IPS DF 4.7 (cell line): Measurements from ENCODE around the gene NAGLU.
A peak's percentile ranks its signal among the peaks of the same experiment; 100 is the strongest.
"Not testable (repeated sequence)": the region's sequence is repeated elsewhere in the genome, so short reads cannot be mapped to it uniquely, and the experiment has no call there.

ENCODE experiments used
- DNase-seq: peaks from one replicate; pipeline ENCODE4 v3.0.0-alpha.2; 2013; ENCODE audit warnings: low spot score; ENCODE audit errors: extremely low read depth

NAGLU gene

DNA sequence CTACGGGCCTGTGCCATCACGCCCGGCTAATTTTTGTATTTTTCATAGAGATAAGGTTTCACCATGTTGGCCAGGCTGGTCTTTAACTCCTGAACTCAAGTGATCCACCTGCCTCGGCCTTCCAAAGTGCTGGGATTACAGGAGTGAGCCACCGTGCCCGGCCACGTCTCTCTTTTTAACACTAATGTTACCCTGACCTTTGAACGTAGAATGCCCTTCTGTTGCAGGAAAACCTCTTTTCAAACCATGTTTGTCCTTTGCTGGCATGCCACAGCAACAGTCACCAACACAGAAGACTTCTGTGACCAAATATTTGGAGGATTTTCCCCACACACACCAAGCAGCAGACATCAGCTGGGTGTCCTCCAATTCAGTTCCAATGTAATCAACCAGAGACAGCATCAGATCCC, 8.8 kb downstream of the NAGLU start:
- DNase-seq = no peak

DNA sequence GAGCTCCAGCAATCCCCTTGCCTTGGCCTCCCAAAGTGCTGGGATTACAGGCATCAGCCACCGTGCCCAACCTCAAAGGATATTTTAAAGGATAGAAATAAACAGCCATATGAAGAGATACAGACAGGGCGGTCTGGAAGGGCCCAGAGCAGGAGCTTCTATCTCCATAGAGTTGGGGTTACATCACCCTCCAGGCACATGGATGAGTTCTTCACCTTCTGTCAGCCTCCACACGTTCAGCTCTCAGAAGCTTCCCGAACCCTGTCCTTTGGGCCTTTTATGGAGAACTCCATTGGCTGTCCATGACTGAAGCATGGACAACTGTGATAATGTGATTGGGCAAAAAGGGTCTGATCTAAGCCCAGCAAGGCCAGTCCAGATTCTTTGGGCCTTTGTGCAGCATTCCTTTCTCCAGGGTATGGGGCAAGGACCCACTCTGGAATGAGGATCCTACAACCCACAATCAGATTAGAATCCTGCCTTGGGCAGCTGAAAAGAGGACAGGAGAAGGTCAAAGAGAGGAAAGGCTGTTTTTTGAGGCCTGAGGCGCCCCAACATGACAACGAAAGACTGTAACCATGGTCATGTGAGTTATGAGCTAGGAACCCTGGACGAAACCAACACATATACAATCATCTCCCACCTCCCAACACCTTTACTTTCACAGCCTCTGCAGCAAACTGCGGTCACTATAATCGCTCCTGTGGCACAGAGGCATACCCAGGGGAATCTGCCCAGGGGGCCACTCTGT, 9.9 kb downstream of the NAGLU start:
- DNase-seq = not testable (repeated sequence)

DNA sequence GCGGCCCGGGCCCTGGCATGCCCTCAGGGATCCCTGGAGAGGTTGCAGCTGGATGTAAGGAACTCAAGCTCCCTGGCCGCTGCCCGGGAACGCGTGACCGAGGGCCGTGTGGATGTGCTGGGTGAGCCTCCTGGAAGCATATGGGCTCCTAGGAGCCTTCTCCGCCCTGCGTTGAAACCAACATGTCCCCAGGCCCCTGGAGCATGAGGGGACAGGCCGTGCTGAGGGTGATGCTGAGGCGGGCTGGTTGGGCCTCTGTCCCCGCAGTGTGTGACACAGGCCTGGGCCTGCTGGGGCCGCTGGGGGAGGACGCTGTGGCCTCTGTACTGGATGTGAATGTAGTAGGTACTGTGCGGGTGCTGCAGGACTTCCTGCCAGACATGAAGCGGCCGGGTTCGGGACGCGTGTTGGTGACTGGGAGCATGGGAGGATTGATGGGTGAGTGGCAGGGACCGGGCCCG, 11.0 kb downstream of the NAGLU start:
- DNase-seq = no peak

DNA sequence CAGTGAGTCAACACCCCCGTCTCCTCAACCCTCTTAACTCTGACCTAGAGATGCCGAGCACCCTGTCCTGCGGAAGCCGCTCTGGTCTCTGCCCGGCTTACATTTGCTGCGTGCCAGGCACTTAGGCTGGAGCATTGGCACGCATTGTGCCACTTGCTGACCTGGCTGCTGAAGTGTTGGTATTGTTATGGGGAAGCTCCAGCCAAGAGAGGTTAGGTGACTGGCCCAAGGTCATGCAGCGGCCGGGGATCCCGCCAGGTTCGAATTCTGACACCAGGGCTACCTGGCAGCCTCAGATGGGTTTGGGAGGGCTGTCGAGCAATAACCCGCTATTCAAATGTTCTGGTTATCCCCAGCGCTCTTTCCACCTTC, 11.6 kb downstream of the NAGLU start:
- no peak for DNase-seq

DNA sequence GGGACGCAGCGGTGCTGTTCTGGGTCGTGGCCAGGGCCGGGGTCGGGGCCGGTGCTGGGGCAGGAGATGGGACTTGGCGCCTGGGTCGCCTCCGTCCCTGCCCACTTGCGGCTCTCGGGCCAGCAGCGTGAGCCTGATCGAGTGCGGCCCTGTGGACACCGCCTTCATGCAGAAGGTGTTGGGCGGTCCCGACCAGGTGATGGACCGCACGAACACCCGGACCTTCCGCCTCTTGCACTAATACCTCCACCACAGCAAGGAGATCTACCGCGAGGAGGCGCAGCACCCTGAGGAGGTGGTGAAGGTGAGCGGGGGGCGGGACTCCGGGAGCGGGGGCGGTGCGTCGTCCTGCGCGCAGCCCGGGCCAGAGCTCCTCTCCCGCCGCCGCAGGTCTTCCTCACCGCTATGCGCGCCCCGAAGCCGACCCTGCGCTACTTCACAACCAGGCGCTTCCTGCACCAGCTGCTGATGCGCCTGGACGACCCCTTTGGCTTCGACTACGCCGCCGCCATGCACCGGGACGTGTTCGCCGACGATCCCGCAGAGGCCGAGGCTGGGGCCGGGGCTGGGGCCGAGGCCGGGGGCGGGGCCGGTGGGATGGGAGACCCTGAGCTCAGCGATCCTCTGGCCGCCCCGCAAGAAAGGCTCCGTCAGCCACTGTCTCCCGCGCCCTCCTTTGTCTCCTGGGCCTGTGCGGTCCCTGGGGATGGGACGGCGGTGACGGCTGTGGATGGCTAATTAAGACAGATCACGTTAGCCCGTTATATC, 12.2 kb downstream of the NAGLU start:
- DNase-seq = no peak

DNA sequence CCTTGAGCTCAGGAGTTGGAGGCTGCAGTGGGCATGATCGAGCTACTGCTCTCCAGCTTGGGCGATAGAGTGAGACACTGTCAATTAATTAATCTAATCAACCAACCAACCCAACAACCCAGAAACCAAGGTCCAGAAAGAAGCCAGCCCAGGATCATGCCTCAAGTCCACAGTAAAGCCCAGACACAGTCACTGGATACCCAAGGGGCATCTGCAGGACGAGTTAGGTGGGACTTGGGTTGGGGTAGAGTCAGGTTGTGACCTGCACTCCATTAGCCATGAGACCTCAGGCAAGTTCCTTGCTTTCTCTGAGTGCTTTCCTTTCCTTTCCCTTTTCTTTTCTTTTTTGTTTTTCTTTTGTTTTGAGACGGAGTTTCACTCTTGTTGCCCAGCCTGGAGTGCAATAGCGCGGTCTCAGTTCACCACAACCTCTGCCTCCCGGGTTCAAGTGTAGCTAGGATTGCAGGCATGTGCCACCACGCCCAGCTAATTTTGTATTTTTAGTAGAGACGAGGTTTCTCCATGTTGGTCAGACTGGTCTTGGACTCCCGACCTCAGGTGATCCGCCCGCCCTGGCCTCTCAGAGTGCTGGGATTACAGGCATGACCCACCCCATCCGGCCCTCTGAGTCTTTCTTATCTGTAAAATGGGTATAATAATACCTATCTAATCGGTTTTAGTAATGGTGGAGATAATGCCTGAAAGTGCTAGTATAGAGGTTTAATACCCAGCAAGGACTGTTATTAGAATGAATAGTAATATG, 13.1 kb downstream of the NAGLU start:
- DNase-seq = no peak

DNA sequence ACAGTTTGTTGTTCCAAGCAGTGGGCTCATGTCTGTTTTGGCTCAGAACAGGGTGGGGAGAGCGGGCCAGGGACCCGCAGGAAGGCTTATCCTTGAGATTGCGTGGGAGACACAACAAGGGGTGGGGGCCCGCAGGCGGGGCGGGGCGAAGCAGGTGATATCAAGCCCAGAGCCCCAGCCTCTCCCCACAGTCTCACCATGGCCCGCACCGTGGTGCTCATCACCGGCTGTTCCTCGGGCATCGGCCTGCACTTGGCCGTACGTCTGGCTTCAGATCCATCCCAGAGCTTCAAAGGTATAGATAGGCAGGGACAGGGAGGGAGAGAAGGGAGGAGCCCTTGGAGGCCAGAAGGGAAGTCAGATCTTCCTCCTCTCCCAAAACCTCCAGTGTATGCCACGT, 16.7 kb downstream of the NAGLU start, which contains the start of gene HSD17B1:
TSS of gene HSD17B1 (plus strand) at position 188 of the 400 bp plus-strand sequence. CDS start at position 199, 11 bp downstream.
- not testable (repeated sequence) for DNase-seq

DNA sequence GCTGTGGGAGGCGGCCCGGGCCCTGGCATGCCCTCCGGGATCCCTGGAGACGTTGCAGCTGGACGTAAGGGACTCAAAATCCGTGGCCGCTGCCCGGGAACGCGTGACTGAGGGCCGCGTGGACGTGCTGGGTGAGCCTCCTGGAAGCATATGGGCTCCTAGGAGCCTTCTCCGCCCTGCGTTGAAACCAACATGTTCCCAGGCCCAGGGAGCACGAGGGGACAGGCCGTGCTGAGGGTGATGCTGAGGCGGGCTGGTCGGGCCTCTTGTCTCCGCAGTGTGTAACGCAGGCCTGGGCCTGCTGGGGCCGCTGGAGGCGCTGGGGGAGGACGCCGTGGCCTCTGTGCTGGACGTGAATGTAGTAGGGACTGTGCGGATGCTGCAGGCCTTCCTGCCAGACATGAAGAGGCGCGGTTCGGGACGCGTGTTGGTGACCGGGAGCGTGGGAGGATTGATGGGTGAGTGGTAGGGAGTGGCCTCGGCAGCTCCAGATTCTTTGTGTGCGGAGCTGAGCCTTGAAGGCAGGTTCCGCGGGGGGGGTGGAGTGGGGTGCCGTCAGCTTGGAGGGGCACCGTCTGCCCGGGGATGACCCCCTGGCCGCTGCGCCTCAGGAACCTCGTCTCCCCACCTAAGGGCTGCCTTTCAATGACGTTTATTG, 17.2 kb downstream of the NAGLU start:
- no peak for DNase-seq

DNA sequence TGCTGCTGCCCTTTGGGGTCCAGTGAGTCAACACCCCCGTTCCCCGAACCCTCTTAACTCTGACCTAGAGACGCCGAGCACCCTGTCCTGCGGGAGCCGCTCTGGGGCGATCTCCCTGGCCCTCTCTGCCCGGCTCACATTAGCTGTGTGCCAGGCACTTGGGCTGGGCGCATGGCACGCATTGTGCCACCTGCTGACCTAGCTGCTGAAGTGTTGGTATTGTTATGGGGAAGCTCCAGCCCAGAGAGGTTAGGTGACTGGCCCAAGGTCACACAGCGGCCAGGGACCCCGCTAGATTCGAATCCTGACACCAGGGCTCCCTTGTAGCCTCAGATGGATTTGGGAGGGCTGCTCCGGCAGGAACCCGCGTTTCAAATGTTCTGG, 17.8 kb downstream of the NAGLU start:
- no peak for DNase-seq

DNA sequence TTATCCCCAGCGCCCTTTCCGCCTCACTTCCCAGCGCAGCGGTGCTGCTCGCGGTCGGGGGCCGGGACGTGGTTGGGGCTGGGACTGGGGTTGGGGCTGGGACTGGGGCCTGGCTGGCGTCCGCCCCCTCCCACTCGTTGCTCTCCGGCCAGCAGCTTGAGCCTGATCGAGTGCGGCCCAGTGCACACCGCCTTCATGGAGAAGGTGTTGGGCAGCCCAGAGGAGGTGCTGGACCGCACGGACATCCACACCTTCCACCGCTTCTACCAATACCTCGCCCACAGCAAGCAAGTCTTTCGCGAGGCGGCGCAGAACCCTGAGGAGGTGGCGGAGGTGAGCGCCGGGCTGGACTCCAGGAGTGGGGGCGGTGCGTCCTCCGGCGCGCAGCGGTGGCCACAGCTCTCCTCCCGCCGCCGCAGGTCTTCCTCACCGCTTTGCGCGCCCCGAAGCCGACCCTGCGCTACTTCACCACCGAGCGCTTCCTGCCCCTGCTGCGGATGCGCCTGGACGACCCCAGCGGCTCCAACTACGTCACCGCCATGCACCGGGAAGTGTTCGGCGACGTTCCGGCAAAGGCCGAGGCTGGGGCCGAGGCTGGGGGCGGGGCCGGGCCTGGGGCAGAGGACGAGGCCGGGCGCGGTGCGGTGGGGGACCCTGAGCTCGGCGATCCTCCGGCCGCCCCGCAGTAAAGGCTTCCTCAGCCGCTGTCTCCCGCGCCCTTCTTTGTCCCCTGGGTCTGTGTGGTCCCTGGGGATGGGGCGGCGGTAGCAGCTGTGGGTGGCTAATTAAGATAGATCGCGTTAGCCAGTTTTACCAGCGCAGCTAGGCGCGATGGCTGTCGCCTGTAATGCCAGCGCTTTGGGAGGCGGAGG, 18.4 kb downstream of the NAGLU start:
- DNase-seq = no peak

DNA sequence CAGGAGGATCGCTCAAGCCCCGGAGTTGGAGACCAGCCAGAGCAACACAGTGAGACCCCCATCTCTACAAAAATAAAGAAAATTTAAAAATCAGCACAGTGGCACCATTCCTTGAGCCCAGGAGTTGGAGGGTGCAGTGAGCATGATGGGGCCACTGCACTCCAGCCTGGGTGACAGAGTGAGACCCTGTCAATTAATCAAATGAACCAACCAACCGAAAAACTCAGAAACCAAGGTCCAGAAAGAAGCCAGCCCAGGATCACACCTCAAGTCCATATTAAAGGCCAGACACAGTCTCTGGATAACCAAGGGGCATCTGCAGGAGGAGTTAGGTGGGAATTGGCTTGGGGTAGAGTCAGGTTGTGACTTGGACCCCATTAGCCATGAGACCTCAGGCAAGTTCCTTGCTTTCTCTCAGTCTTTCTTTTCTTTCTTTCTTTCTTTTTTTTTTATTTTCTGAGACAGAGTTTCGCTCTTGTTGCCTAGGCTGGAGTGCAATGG, 19.1 kb downstream of the NAGLU start:
- no peak for DNase-seq

DNA sequence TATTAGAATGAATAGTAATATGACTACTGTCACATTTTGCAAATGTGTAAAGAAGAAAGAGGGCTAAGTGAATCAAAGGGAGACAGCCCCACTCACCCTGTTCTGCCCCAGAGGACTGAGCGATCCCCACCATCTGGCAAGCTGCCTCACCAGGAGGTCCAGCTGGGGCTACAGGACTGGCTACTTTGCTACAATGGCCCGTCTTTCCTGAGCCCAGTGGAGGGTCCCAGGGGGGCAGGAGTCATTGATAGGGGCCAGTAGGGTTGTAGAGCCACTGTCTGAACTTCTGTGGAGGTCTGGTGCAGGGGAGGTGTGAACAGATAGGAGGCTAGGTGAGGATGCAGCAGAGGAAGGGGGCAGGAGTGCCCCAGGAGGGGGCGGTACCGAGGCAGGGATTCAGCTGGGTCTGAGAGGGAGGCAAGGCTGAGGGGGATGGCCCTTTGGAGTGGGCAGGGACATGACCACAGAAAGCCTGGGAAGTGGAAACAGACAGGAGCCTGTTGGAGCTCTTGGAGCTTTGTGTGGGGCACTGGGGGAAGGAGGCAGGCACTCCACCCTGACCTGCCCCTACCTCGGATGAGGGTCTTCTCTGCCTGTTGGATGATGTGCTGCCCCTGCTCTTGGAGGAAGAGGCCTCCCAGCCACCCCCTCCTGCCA, 20.0 kb downstream of the NAGLU start:
- not testable (repeated sequence) for DNase-seq

DNA sequence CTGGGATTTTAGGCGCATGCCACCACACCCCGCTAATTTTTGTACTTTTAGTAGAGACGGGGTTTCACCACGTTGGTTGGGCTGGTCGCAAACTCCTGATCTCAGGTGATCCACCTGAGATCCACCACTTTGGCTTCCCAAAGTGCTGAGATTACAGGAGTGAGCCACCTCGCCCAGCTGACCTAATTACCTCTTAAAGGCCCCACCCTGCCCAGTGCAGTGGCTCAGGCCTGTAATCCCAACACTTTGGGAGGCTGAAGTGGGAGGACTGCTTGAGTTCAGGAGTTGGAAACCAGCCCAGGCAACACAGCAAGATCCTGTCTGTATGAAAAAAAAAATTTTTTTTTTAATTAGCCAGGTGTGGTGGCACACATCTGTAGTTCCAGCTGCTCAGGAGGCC, 23.0 kb downstream of the NAGLU start:
- DNase-seq = no peak

DNA sequence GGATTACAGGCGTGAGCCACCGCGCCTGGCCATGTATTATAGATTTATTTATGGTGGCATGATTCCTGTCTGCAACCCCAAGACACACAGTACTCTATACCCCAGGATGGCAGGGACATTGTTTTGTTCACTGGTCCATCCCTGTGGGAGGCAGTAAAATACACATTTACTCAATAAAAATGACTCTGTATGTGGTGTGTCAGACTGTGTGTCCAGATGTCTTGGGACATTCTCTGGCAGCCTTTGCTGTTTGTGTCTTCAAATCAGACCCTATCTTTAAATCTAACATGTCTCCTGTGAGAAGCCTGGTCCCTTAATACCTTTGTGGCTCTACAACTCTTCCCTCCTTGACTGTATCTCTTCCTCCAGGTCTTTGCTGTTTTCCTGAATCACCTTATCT, 24.2 kb downstream of the NAGLU start:
- no peak for DNase-seq

DNA sequence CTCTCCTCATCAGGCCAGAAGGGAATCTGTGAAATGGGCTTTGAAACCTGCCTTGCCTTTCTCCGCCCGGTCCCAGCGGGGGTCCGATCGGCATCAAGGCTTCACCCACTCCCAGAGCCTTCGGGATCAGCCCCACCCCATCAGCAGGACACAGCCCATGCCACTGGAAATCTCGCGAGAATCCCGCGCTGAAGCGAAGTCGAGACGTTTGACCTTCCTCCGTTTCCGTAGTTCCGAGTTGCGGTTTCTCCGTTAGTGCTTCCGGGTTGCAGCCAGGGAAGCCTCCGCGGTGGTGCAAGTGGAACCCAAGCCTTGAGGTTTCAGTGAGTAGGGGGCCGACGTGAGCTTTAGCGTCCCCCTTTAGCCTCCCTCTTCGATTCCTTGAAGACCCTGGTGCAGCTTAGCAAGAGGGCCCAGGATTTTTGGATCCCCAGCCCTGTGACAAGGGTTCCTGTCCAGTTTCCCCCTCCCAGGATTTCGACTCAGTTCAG, 25.9 kb downstream of the NAGLU start, which contains the start of gene COASY:
TSS of gene COASY (plus strand) at position 252 of the 491 bp plus-strand sequence. CDS start 475 bp downstream, outside the sequence.
- DNase-seq = peak; percentile 98

DNA sequence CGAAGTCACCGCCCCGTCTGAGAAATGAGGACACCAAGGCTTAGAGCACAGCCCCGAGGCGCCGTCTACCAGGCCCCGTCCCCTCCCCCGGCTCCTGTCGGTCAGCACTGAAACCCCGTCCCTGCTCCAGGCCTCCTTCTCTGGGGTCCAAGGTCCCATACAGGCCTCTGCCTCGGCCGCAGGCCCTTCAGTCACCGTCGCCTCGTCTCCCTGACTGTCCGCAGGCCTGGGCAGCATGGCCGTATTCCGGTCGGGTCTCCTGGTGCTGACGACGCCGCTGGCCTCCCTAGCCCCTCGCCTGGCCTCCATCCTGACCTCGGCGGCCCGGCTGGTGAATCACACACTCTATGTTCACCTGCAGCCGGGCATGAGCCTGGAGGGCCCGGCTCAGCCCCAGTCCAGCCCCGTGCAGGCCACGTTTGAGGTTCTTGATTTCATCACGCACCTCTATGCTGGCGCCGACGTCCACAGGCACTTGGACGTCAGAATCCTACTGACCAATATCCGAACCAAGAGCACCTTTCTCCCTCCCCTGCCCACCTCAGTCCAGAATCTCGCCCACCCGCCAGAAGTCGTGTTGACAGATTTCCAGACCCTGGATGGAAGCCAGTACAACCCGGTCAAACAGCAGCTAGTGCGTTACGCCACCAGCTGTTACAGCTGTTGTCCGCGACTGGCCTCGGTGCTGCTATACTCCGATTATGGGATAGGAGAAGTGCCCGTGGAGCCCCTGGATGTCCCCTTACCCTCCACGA, 26.5 kb downstream of the NAGLU start:
- DNase-seq = no peak

DNA sequence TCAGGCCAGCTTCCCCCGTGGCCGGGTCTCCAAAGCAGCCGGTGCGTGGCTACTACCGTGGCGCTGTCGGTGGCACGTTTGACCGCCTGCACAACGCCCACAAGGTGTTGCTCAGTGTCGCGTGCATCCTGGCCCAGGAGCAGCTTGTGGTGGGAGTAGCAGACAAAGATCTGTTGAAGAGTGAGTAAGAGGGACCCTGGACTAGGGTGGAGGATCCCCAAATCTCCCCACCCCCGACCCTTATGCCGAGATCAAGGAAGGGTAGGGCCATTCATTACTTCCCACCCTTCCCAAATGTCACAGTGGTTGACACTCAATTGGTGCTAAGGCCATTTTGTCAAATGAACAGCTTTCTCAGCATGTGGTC, 27.1 kb downstream of the NAGLU start:
- no peak for DNase-seq

DNA sequence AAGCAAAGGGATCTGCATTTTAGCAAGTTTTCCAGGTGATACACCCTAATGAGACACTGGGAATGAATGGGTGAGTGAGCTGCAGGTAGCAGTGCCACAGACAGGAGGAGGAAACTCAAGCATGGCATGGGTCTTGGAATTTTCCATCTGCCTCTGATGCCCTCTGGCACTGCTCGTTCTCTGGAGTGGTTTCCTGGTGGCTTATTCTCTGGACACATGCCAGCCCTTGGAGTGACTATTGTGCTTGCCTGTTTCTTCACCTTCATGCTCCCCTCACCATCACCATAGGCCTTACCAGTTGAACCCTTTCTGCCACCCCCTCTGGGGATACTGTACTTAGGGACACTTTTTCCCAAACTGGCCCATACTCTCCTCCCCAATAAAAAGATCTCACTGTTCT, 27.5 kb downstream of the NAGLU start:
- no peak for DNase-seq

DNA sequence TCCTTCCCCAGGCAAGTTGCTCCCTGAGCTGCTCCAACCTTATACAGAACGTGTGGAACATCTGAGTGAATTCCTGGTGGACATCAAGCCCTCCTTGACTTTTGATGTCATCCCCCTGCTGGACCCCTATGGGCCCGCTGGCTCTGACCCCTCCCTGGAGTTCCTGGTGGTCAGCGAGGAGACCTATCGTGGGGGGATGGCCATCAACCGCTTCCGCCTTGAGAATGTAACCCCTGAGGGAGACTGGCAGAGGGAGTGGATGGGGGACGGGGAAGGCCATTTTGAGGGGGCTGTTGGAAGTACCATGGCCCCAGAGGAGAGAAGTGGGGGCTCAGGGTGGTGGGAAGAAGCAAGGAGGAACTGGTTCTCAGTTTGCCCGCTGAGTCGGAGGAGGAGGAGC, 27.9 kb downstream of the NAGLU start:
- DNase-seq = no peak
